Measurements from ENCODE around the gene ADARB1.

The ADARB1 gene

GRCh38 chr21:45098867-45099266, 24.5 kb downstream of the ADARB1 start:
- no peak for DNase-seq

GRCh38 chr21:45099571-45099970, 25.2 kb downstream of the ADARB1 start:
- DNase-seq = no peak

- DNase-seq = no peak
Measured at GRCh38 chr21:45100866-45101265, 26.5 kb downstream of the ADARB1 start.

- DNase-seq = no peak
Measured at GRCh38 chr21:45102391-45102932, 28.1 kb downstream of the ADARB1 start.

GRCh38 chr21:45103971-45104520, 29.7 kb downstream of the ADARB1 start:
- DNase-seq = no peak

GRCh38 chr21:45104560-45104959, 30.2 kb downstream of the ADARB1 start:
- peak; percentile 26 for DNase-seq

GRCh38 chr21:45105906-45106485, 31.6 kb downstream of the ADARB1 start:
- no peak for DNase-seq

- DNase-seq = no peak
Measured at GRCh38 chr21:45108034-45108790, 33.8 kb downstream of the ADARB1 start.

- no peak for DNase-seq
Measured at GRCh38 chr21:45108808-45109781, 34.7 kb downstream of the ADARB1 start.

- DNase-seq = peak; percentile 32
Measured at GRCh38 chr21:45109831-45110492, 35.6 kb downstream of the ADARB1 start.

GRCh38 chr21:45110873-45111624, 36.7 kb downstream of the ADARB1 start:
- no peak for DNase-seq

- no peak for DNase-seq
Measured at GRCh38 chr21:45111703-45112102, 37.3 kb downstream of the ADARB1 start.

- no peak for DNase-seq
Measured at GRCh38 chr21:45112371-45112770, 38.0 kb downstream of the ADARB1 start.

GRCh38 chr21:45113543-45113942, 39.2 kb downstream of the ADARB1 start:
- DNase-seq = no peak

GRCh38 chr21:45114072-45114471, 39.7 kb downstream of the ADARB1 start:
- no peak for DNase-seq

GRCh38 chr21:45114475-45114874, 40.1 kb downstream of the ADARB1 start:
- no peak for DNase-seq

- no peak for DNase-seq
Measured at GRCh38 chr21:45115141-45115540, 40.8 kb downstream of the ADARB1 start.

GRCh38 chr21:45116066-45116465, 41.7 kb downstream of the ADARB1 start:
- no peak for DNase-seq

GRCh38 chr21:45117314-45117713, 42.9 kb downstream of the ADARB1 start:
- no peak for DNase-seq

- DNase-seq = no peak
Measured at GRCh38 chr21:45118099-45118498, 43.7 kb downstream of the ADARB1 start.

GRCh38 chr21:45119812-45120211, 45.4 kb downstream of the ADARB1 start:
- DNase-seq = no peak

- no peak for DNase-seq
Measured at GRCh38 chr21:45120975-45121374, 46.6 kb downstream of the ADARB1 start.
